PC-9 (cell line): ENCODE measurements around the gene MRPS27. TPM values are rescaled to one million over a fixed set of nuclear protein-coding genes. Genes with fewer than 3 reads are reported as not detected.

Experiments
- BruUV-seq: library from RNA; stranded (reverse); fragments of 400-500 nt; replicated peaks from 2 replicates; lab custom pipeline; 2021; lab: Mats Ljungman, UMichigan
- CTCF ChIA-PET: fragments of 300-600 bp; sonication (Branson Sonifier 250); formaldehyde crosslinking; loops from one replicate; lab custom pipeline; 2022; ENCODE audit warnings: antibody characterized with exemption; lab: Charles Lee
- POLR2A ChIA-PET: fragments of 300-600 bp; sonication (Branson Sonifier 250); formaldehyde crosslinking; loops from one replicate; lab custom pipeline; 2022; ENCODE audit warnings: antibody characterized with exemption; ENCODE audit not compliant: unreplicated experiment; lab: Charles Lee
- DNase-seq, 2 experiments: peaks; one replicate each; pipeline versions ENCODE4 v3.0.0 to v3.0.0-alpha.2; 2015 to 2022; ENCODE audit warnings: mixed read lengths in 1 of 2
- H2AFZ ChIP-seq: fragments of 200-600 bp; sonication (generic); 2 replicates; pipeline ENCODE4 v1.8.1; 2017; ENCODE audit warnings: antibody characterized with exemption
- H3F3A ChIP-seq: fragments of 200-600 bp; sonication (generic); 2 replicates; pipeline ENCODE4 v1.8.1; 2017; ENCODE audit warnings: antibody characterized with exemption, mild to moderate bottlenecking, low read depth; ENCODE audit not compliant: insufficient read depth
- H3K27ac ChIP-seq: fragments of 200-600 bp; sonication (generic); 2 replicates; pipeline ENCODE4 v1.6.1; 2016; ENCODE audit warnings: mixed run types
- H3K27me3 ChIP-seq: fragments of 200-600 bp; sonication (generic); 2 replicates; pipeline ENCODE4 v1.6.1; 2016; ENCODE audit warnings: low read depth, mixed run types; ENCODE audit not compliant: insufficient read depth
- H3K36me3 ChIP-seq: fragments of 200-600 bp; sonication (generic); 2 replicates; pipeline ENCODE4 v1.6.1; 2016; ENCODE audit warnings: low read depth, mixed run types
- H3K4me1 ChIP-seq: fragments of 200-600 bp; sonication (generic); replicated peaks from 2 replicates; pipeline ENCODE4 v1.6.1; 2016; ENCODE audit warnings: mixed run types; ENCODE audit not compliant: insufficient read depth
- H3K4me2 ChIP-seq: fragments of 200-600 bp; sonication (generic); 2 replicates; pipeline ENCODE4 v1.6.1; 2017; ENCODE audit warnings: mixed run types
- H3K4me3 ChIP-seq: fragments of 200-600 bp; sonication (generic); 2 replicates; pipeline ENCODE4 v1.6.1; 2016; ENCODE audit warnings: mixed run types
- H3K79me2 ChIP-seq: fragments of 200-600 bp; sonication (generic); 2 replicates; pipeline ENCODE4 v1.6.1; 2017; ENCODE audit warnings: low read depth, mixed run types
- H3K9me2 ChIP-seq: fragments of 200-600 bp; sonication (generic); 2 replicates; pipeline ENCODE4 v1.8.1; 2017; ENCODE audit warnings: mild to moderate bottlenecking; ENCODE audit not compliant: insufficient read depth
- H3K9me3 ChIP-seq: fragments of 200-600 bp; sonication (generic); 2 replicates; pipeline ENCODE4 v1.8.1; 2016; ENCODE audit warnings: low read depth; ENCODE audit not compliant: insufficient read depth
- H4K20me1 ChIP-seq: fragments of 200-600 bp; sonication (generic); 2 replicates; pipeline ENCODE4 v1.8.1; 2017; ENCODE audit not compliant: insufficient read depth
- CTCF ChIP-seq: fragments of 200-600 bp; sonication (generic); conservative IDR thresholded peaks from 2 replicates; pipeline ENCODE4 v1.6.1; 2017; ENCODE audit warnings: mixed run types, antibody characterized with exemption, mild to moderate bottlenecking, moderate library complexity
- EZH2 ChIP-seq: fragments of 200-600 bp; sonication (generic); IDR thresholded peaks from 2 replicates; pipeline ENCODE4 v1.8.0; 2017; ENCODE audit warnings: antibody characterized with exemption, low read depth
- intact Hi-C: fragments of 100-400 bp; cut with micrococcal nuclease; formaldehyde crosslinking; loops from one replicate; pipeline ENCODE4 v1.10.0; 2022; ENCODE audit not compliant: unreplicated experiment
- total RNA-seq: library from RNA; stranded (reverse); gene quantifications from 2 replicates; pipeline ENCODE4 v1.2.3, GENCODE V29; 2021

MRPS27 gene
- total RNA-seq, 1 experiment from 2014 or later, result 71.0 TPM

GRCh38 chr5:72296256-72296655 is 23.8 kb downstream of the MRPS27 start:
- no peaks in the 10 kb centered on the region for H3K27me3 ChIP-seq
- H2AFZ ChIP-seq, result no peak overlapping the region
- no peaks in the 10 kb centered on the region for H3K9me2 ChIP-seq
- intact Hi-C loops, result no loop called here
- H3K79me2 ChIP-seq, result 0 out of 2 replicates have a peak, but pooled peaks cover 13% of the 10 kb centered on the region
- H4K20me1 ChIP-seq, result no peaks in the 10 kb centered on the region
- POLR2A ChIA-PET, result no interaction called here
- H3K4me1 ChIP-seq, result no peaks in the 10 kb centered on the region
- CTCF ChIA-PET, result no interaction called here
- no peak overlapping the region for H3K27ac ChIP-seq
- TF ChIP-seq EZH2 (no peak), CTCF (no peak)
- no peaks in the 10 kb centered on the region for H3K9me3 ChIP-seq
- H3K36me3 ChIP-seq, result 0 out of 2 replicates have a peak, but pooled peaks cover 9% of the 10 kb centered on the region
- no TSS peak for BruUV-seq
- no peak overlapping the region for H3K4me3 ChIP-seq
- no peak for DNase-seq
- no peak overlapping the region for H3K4me2 ChIP-seq
- H3F3A ChIP-seq, result no peaks in the 10 kb centered on the region

GRCh38 chr5:72295539-72295938 is 24.5 kb downstream of the MRPS27 start:
- Histone ChIP-seq H3K36me3 (0 out of 2 replicates have a peak, but pooled peaks cover 9% of the 10 kb centered on the region), H3F3A (no peaks in the 10 kb centered on the region)
- CTCF ChIA-PET, result no interaction called here

GRCh38 chr5:72294473-72294872 is 25.6 kb downstream of the MRPS27 start:
- no peak for TF ChIP-seq CTCF
- no peak for TF ChIP-seq EZH2
- Histone ChIP-seq H3K79me2 (0 out of 2 replicates have a peak, but pooled peaks cover 3% of the 10 kb centered on the region), H3K27me3 (no peaks in the 10 kb centered on the region), H3K4me3 (no peak overlapping the region), H3K4me2 (no peak overlapping the region), H3K9me3 (no peaks in the 10 kb centered on the region), H3K27ac (no peak overlapping the region), H4K20me1 (no peaks in the 10 kb centered on the region), H3F3A (no peaks in the 10 kb centered on the region), H3K36me3 (0 out of 2 replicates have a peak, but pooled peaks cover 9% of the 10 kb centered on the region), H3K4me1 (no peaks in the 10 kb centered on the region), H3K9me2 (no peaks in the 10 kb centered on the region), H2AFZ (no peak overlapping the region)
- no peak for DNase-seq
- CTCF ChIA-PET, result no interaction called here
- POLR2A ChIA-PET, result no interaction called here
- intact Hi-C loops, result no loop called here
- no TSS peak for BruUV-seq

More at GRCh38 chr5:72295539-72295938, 24.5 kb downstream of the MRPS27 start:
- Histone ChIP-seq H3K4me1 (no peaks in the 10 kb centered on the region), H4K20me1 (no peaks in the 10 kb centered on the region), H3K9me2 (no peaks in the 10 kb centered on the region), H3K4me3 (no peak overlapping the region), H3K27ac (no peak overlapping the region), H3K79me2 (0 out of 2 replicates have a peak, but pooled peaks cover 10% of the 10 kb centered on the region), H3K27me3 (no peaks in the 10 kb centered on the region), H2AFZ (no peak overlapping the region), H3K9me3 (no peaks in the 10 kb centered on the region), H3K4me2 (no peak overlapping the region)
- TF ChIP-seq CTCF (no peak), EZH2 (no peak)
- POLR2A ChIA-PET, result no interaction called here
- DNase-seq, result no peak
- BruUV-seq, result no TSS peak
- intact Hi-C loops, result no loop called here
